BE2C (cell line): ENCODE data around the gene MVK.

ENCODE experiments used
- DNase-seq: peaks from one replicate; pipeline ENCODE4 v3.0.0-alpha.2; 2020
- H3K27me3 ChIP-seq: fragments of 250-450 bp; sonication (Bioruptor Pico); 2 replicates; pipeline ENCODE4 v1.5.1; 2020; ENCODE audit warnings: mild to moderate bottlenecking
- H3K36me3 ChIP-seq: fragments of 250-450 bp; sonication (Bioruptor Pico); 2 replicates; pipeline ENCODE4 v1.5.1; 2020; ENCODE audit warnings: mild to moderate bottlenecking
- H3K4me1 ChIP-seq: fragments of 250-450 bp; sonication (Bioruptor Pico); 2 replicates; pipeline ENCODE4 v1.5.1; 2020
- H3K4me3 ChIP-seq: 2 replicates; pipeline ENCODE4 v1.5.1; 2011; ENCODE audit warnings: low read depth, low read length
- H3K9me3 ChIP-seq: fragments of 250-450 bp; sonication (Bioruptor Pico); 2 replicates; pipeline ENCODE4 v1.5.1; 2020
- CTCF ChIP-seq: IDR thresholded peaks from 2 replicates; pipeline ENCODE4 v1.5.1; 2012; ENCODE audit warnings: mild to moderate bottlenecking, low read depth, low read length

Gene MVK

GRCh38 chr12:109645194-109645593 is 71.6 kb downstream of the MVK start:
- TF ChIP-seq CTCF: no peak
- H3K36me3 ChIP-seq: no peaks in the 10 kb centered on the region
- no peaks in the 10 kb centered on the region for H3K9me3 ChIP-seq
- no peaks in the 10 kb centered on the region for H3K27me3 ChIP-seq
- H3K4me3 ChIP-seq: peak overlapping the region; percentile 15
- DNase-seq: peak; percentile 78
- H3K4me1 ChIP-seq: peaks cover 52% of the 10 kb centered on the region

GRCh38 chr12:109645708-109646107 is 72.1 kb downstream of the MVK start:
- H3K9me3 ChIP-seq: no peaks in the 10 kb centered on the region
- no peak for TF ChIP-seq CTCF
- peaks cover 52% of the 10 kb centered on the region for H3K4me1 ChIP-seq
- H3K4me3 ChIP-seq: peak overlapping the region; percentile 15
- H3K36me3 ChIP-seq: no peaks in the 10 kb centered on the region
- no peaks in the 10 kb centered on the region for H3K27me3 ChIP-seq
- peak; percentile 77 for DNase-seq
